Activated effector memory CD4-positive, alpha-beta T cell treated with Interleukin-2 at 50 U/mL for 16 hours (primary cell): ENCODE results near the gene VPS18.

Experiments used
- DNase-seq: peaks from one replicate; pipeline ENCODE4 v3.0.0-alpha.2; 2020

Gene VPS18

DNA sequence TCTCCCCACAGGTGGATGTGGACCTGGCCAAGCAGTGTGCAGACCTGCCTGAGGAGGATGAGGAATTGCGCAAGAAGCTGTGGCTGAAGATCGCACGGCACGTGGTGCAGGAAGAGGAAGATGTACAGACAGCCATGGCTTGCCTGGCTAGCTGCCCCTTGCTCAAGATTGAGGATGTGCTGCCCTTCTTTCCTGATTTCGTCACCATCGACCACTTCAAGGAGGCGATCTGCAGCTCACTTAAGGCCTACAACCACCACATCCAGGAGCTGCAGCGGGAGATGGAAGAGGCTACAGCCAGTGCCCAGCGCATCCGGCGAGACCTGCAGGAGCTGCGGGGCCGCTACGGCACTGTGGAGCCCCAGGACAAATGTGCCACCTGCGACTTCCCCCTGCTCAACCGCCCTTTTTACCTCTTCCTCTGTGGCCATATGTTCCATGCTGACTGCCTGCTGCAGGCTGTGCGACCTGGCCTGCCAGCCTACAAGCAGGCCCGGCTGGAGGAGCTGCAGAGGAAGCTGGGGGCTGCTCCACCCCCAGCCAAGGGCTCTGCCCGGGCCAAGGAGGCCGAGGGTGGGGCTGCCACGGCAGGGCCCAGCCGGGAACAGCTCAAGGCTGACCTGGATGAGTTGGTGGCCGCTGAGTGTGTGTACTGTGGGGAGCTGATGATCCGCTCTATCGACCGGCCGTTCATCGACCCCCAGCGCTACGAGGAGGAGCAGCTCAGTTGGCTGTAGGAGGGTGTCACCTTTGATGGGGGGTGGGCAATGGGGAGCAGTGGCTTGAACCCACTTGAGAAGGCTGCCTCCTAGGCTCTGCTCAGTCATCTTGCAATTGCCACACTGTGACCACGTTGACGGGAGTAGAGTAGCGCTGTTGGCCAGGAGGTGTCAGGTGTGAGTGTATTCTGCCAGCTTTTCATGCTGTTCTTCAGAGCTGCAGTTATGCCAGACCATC lies 8.6 kb downstream of the VPS18 start:
- no peak for DNase-seq

- no peak for DNase-seq
These were observed 10.4 kb downstream of the VPS18 start for GRCh38 chr15:40904552-40905201.

GRCh38 chr15:40906091-40906990 lies 12.1 kb downstream of the VPS18 start:
- peak; percentile 58 for DNase-seq

GRCh38 chr15:40906991-40907802 lies 12.9 kb downstream of the VPS18 start:
- DNase-seq, result peak; percentile 53

DNA sequence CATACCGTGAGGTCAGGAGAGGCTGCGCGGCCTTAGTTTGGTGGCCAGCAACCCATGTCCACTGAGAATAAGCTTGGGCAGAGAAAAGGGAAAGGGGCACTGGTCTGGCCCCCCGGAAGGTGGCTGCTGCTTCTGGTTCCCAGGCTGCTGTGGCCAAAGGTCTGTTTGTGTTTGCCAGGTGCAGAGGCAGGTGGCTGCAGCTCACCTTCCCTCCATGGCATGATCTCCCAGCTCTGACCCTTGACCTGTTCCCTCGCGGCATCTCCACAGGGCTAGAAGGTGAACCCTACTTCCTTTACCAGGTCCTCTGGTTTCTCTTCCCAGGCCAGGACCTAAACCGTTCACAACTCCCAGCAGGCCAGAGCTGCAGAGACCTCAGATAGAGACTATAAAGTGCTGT lies 13.8 kb downstream of the VPS18 start:
- DNase-seq, result no peak

GRCh38 chr15:40909662-40910630 lies 15.7 kb downstream of the VPS18 start:
- no peak for DNase-seq

DNA sequence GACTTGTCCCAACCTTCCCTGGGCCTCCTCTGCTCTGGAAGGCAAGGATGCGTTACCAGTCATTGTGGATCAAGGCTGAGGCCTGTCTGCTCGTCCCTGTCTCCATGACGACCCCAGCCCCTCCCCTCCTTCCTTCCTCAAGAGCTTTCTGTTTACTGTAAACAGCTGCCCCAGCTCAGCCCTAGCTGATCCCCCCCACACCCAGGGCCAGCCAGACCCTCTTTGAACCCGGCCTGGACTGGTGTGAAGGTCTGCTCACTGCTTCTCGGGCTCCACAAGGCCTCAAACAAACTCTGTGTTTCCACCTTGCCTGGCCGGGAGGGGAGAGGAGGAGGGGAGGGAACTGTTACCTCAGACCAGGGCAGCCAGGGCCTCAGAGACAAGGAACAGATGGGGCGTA lies 16.9 kb downstream of the VPS18 start:
- DNase-seq, result no peak

DNA sequence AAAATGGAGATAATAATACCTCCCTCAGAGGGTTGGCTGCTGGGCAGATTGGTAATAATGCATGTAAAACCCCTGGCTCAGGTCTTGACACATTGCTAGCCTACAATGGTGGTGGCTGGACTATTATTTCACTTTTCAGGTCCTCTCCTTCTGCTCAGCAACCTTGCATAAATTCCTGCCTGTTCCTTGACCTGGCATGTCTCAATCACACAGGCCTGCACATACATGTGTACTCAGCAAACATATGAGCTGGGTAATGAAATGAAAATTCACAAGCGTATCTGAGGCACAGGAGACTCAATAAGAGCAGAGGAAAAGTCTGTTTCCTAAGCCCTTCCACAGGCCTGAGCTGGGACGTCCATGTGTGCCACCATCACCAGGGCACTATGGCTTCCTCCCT lies 17.4 kb downstream of the VPS18 start:
- DNase-seq, result no peak

GRCh38 chr15:40912478-40912877 lies 18.2 kb downstream of the VPS18 start:
- no peak for DNase-seq

DNA sequence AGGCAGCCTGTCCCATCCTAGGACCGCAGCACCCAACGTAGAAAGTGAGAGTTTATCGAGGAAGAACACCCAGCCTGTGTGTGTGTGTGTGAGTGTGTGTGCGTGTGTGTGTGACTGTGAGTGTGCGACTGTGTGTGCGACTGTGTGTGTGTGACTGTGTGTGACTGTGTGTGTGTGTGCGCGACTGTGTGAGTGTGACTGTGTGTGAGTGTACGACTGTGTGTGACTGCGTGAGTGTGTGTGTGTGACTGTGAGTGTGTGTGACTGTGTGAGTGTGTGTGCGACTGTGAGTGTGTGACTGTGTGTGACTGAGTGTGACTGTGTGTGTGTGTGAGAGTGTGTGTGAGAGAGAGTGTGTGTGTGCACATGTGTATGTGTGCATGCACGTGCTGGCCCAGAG lies 19.8 kb downstream of the VPS18 start:
- DNase-seq, result no peak

DNA sequence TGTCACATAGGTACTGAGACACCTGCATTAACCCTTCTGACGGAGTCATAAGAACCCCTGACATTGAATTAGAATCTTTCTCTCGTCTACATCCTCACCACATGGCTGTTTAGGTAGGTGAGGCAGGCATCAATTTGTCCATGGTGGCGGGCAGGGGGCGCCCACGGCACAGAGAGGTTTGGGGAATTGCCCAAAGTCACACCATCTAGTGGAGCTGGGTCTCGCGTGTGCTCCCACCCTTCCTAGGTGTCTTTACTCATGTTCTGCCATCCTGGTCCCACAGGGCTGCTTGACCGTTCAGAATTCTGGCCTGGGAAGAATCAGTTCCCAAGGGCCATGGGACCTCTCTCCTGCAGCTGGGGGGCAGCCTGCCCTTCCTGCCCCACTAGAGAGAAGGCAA lies 20.2 kb downstream of the VPS18 start:
- DNase-seq, result no peak

DNA sequence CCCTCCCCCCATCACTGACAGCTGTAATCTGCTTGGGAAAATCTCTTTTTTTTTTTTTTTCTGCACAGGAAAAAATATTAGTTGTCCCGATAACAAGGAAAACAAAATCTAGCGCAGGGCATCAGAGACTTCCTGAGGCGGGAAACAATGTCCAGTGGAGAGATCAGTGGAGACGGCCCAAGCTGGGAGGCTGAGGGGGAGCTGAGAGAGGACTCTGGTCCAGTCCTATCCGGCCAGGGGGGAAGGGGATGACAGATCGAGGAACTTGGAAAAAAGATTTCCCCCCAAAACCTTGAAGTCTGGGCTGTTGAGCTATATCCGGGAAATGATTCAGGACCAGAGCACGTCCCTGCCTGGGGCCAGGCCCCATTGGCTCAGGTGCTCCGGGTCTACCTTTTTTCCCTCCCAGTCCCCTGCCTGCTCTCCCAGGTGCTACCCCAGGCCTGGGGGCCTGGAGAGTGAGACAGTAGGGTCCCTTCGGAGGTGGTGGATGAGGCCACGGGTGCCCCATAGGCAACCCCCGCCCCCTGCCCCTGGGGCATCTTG lies 20.9 kb downstream of the VPS18 start:
- no peak for DNase-seq

GRCh38 chr15:40915679-40916078 lies 21.4 kb downstream of the VPS18 start:
- no peak for DNase-seq

DNA sequence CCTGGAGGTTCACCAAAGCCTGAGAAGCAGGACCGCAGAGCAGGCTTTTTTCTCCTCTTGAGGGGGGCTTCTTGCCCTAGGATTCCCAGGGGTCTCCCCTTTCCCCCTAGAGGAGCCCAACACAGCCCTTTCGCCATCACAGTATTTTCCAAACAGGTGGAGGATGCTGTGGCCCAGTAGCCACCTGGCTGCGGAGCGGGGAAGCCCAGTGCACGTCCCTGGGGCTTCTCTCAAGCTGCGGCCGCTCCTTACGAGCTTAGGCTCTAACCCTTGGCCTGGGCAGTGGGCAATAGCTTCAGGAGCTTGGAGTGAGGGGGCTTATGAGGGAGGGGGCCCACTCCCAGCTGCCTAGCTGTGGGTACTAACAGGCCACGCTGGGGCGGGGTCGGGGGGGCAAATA lies 23.3 kb downstream of the VPS18 start:
- no peak for DNase-seq

GRCh38 chr15:40918146-40918798 lies 24.0 kb downstream of the VPS18 start:
- DNase-seq, result no peak

GRCh38 chr15:40918799-40919392 lies 24.6 kb downstream of the VPS18 start:
- DNase-seq, result no peak

- no peak for DNase-seq
These were observed 27.8 kb downstream of the VPS18 start for GRCh38 chr15:40921949-40922607.

- no peak for DNase-seq
These were observed 28.4 kb downstream of the VPS18 start for GRCh38 chr15:40922608-40923005.

- no peak for DNase-seq
These were observed 29.3 kb downstream of the VPS18 start for GRCh38 chr15:40923551-40923950.
